BE2C (cell line): ENCODE measurements around the gene PCDHGC3. TPM values are rescaled to one million over a fixed set of nuclear protein-coding genes. Genes with fewer than 3 reads are reported as not detected.
"Not testable (repeated sequence)": the region's sequence is repeated elsewhere in the genome, so short reads cannot be mapped to it uniquely, and the experiment has no call there.

Experiments
- DNase-seq: peaks from one replicate; pipeline ENCODE4 v3.0.0-alpha.2; 2020
- H3K27me3 ChIP-seq: fragments of 250-450 bp; sonication (Bioruptor Pico); 2 replicates; pipeline ENCODE4 v1.5.1; 2020; ENCODE audit warnings: mild to moderate bottlenecking
- H3K36me3 ChIP-seq: fragments of 250-450 bp; sonication (Bioruptor Pico); 2 replicates; pipeline ENCODE4 v1.5.1; 2020; ENCODE audit warnings: mild to moderate bottlenecking
- H3K4me1 ChIP-seq: fragments of 250-450 bp; sonication (Bioruptor Pico); 2 replicates; pipeline ENCODE4 v1.5.1; 2020
- H3K4me3 ChIP-seq: 2 replicates; pipeline ENCODE4 v1.5.1; 2011; ENCODE audit warnings: low read depth, low read length
- H3K9me3 ChIP-seq: fragments of 250-450 bp; sonication (Bioruptor Pico); 2 replicates; pipeline ENCODE4 v1.5.1; 2020
- CTCF ChIP-seq: IDR thresholded peaks from 2 replicates; pipeline ENCODE4 v1.5.1; 2012; ENCODE audit warnings: mild to moderate bottlenecking, low read depth, low read length
- polyA plus RNA-seq: library from polyadenylated mRNA; unstranded; fragments of >200 nt; gene quantifications from one replicate; pipeline ENCODE4 v1.2.1, GENCODE V29; 2012; ENCODE audit warnings: low read depth, missing spikeins; ENCODE audit not compliant: insufficient read length, insufficient read depth

Gene PCDHGC3
- 140 TPM for polyA plus RNA-seq

DNA sequence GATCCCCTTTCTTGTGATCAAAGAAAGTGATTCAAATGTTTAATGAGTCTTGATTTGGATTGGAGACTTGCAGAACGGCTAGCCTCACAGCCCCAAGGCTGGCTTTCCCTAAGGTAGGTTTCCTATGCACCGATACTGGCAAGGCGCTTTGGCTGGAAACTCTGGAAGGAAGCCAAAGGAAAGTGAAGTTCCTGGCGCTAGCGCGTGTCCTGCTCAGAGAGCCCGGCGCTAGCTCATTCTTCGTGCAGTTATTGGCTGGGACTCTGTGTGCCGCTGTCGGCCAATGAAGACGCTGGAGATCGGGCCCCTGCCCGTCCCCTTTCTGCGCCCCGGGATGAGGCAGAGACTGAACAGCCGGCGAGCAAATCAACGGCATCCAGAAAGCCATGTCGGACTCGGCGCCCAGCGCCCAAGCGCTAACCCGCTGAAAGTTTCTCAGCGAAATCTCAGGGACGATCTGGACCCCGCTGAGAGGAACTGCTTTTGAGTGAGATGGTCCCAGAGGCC is at the start of gene PCDHGC3:
Gene PCDHGC3, plus strand, starts transcription at position 342 of the 507 bp plus-strand sequence. Its CDS starts 151 bp downstream, at position 493.
- Histone ChIP-seq H3K36me3 (no peaks in the 10 kb centered on the region), H3K4me3 (peak within 1 kb of the TSS; percentile 95), H3K27me3 (no peaks in the 10 kb centered on the region), H3K4me1 (peaks cover 5% of the 10 kb centered on the region), H3K9me3 (no peaks in the 10 kb centered on the region)
- DNase-seq = peak; percentile 96
- TF ChIP-seq CTCF = peak; percentile 28; the same call in 1 of the 2 replicates

DNA sequence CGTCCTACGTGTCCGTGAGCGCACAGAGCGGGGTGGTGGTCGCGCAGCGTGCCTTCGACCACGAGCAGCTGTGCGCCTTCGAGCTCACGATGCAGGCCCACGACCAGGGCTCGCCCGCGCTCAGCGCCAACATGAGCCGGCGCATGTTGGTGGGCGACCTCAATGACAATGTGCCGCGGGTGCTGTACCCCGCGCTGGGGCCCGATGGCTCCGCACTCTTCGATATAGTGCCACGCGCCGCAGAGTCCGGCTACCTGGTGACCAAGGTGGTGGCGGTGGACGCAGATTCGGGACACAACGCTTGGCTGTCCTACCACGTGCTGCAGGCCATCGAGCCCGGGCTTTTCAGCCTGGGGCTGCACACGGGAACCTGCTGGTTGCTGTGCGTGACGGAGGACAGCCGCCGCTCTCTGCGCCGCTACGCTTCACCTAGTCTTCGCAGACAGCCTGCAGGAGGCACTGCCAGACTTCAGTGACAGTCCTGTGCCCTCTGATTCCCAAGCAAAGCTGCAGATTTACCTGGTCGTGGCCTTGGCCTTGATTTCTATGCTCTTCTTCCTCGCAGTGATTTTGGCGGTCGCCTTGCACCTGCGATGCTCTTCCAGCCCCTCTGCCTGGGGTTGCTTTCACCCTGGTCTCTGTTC is 47.9 kb upstream of the PCDHGC3 start:
- no peak overlapping the region for H3K4me3 ChIP-seq
- H3K27me3 ChIP-seq = no peaks in the 10 kb centered on the region
- peaks cover 9% of the 10 kb centered on the region; the same call in 1 of the 2 replicates for H3K9me3 ChIP-seq
- TF ChIP-seq CTCF = no peak
- peaks cover 13% of the 10 kb centered on the region; the same call in 1 of the 2 replicates for H3K36me3 ChIP-seq
- no peak for DNase-seq
- no peaks in the 10 kb centered on the region for H3K4me1 ChIP-seq

DNA sequence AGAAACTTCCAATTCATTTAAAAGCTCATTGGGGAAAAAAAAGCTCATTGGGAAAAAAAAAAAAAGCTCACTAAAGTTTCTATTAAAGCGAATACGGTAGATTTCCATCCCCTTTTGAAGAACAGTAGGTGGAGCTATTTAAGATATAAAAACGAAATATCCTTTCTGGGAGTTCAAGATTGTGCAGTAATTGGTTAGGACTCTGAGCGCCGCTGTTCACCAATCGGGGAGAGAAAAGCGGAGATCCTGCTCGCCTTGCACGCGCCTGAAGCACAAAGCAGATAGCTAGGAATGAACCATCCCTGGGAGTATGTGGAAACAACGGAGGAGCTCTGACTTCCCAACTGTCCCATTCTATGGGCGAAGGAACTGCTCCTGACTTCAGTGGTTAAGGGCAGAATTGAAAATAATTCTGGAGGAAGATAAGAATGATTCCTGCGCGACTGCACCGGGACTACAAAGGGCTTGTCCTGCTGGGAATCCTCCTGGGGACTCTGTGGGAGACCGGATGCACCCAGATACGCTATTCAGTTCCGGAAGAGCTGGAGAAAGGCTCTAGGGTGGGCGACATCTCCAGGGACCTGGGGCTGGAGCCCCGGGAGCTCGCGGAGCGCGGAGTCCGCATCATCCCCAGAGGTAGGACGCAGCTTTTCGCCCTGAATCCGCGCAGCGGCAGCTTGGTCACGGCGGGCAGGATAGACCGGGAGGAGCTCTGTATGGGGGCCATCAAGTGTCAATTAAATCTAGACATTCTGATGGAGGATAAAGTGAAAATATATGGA is 45.2 kb upstream of the PCDHGC3 start, which contains the start of gene PCDHGA12:
Gene PCDHGA12, plus strand, starts transcription at position 176 of the 782 bp plus-strand sequence. Its CDS starts 253 bp downstream, at position 429.
- no peak for DNase-seq
- TF ChIP-seq CTCF = peak; percentile 14
- peaks cover 9% of the 10 kb centered on the region; the same call in 1 of the 2 replicates for H3K9me3 ChIP-seq
- H3K4me1 ChIP-seq = no peaks in the 10 kb centered on the region
- no peaks in the 10 kb centered on the region for H3K27me3 ChIP-seq
- peaks cover 13% of the 10 kb centered on the region; the same call in 1 of the 2 replicates for H3K36me3 ChIP-seq
- H3K4me3 ChIP-seq = no peak within 1 kb of the TSS

DNA sequence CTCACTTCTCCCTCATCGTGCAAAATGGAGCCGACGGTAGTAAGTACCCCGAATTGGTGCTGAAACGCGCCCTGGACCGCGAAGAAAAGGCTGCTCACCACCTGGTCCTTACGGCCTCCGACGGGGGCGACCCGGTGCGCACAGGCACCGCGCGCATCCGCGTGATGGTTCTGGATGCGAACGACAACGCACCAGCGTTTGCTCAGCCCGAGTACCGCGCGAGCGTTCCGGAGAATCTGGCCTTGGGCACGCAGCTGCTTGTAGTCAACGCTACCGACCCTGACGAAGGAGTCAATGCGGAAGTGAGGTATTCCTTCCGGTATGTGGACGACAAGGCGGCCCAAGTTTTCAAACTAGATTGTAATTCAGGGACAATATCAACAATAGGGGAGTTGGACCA is 44.5 kb upstream of the PCDHGC3 start:
- Histone ChIP-seq H3K4me3 (no peak overlapping the region), H3K9me3 (peaks cover 9% of the 10 kb centered on the region; the same call in 1 of the 2 replicates), H3K4me1 (no peaks in the 10 kb centered on the region), H3K36me3 (peaks cover 13% of the 10 kb centered on the region; the same call in 1 of the 2 replicates), H3K27me3 (no peaks in the 10 kb centered on the region)
- DNase-seq = no peak
- TF ChIP-seq CTCF = no peak

DNA sequence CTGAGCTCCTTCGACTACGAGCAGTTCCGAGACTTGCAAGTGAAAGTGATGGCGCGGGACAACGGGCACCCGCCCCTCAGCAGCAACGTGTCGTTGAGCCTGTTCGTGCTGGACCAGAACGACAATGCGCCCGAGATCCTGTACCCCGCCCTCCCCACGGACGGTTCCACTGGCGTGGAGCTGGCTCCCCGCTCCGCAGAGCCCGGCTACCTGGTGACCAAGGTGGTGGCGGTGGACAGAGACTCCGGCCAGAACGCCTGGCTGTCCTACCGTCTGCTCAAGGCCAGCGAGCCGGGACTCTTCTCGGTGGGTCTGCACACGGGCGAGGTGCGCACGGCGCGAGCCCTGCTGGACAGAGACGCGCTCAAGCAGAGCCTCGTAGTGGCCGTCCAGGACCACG is 43.5 kb upstream of the PCDHGC3 start:
- peaks cover 13% of the 10 kb centered on the region; the same call in 1 of the 2 replicates for H3K36me3 ChIP-seq
- not testable (repeated sequence) for H3K4me3 ChIP-seq, H3K9me3 ChIP-seq, DNase-seq, H3K27me3 ChIP-seq, H3K4me1 ChIP-seq

GRCh38 chr5:141432726-141433125 is 43.0 kb upstream of the PCDHGC3 start:
- DNase-seq, H3K9me3 ChIP-seq, H3K27me3 ChIP-seq, H3K4me1 ChIP-seq, H3K4me3 ChIP-seq, H3K36me3 ChIP-seq: not testable (repeated sequence)
